Globus pallidus (tissue), 1 donor: ENCODE results near the gene GASK1A.
"Not testable (repeated sequence)": the region's sequence is repeated elsewhere in the genome, so short reads cannot be mapped to it uniquely, and the experiment has no call there.

ENCODE experiments used
- DNase-seq: peaks from one replicate; pipeline ENCODE4 v3.0.0-alpha.2; 2015; ENCODE audit warnings: low spot score

Gene GASK1A

DNA sequence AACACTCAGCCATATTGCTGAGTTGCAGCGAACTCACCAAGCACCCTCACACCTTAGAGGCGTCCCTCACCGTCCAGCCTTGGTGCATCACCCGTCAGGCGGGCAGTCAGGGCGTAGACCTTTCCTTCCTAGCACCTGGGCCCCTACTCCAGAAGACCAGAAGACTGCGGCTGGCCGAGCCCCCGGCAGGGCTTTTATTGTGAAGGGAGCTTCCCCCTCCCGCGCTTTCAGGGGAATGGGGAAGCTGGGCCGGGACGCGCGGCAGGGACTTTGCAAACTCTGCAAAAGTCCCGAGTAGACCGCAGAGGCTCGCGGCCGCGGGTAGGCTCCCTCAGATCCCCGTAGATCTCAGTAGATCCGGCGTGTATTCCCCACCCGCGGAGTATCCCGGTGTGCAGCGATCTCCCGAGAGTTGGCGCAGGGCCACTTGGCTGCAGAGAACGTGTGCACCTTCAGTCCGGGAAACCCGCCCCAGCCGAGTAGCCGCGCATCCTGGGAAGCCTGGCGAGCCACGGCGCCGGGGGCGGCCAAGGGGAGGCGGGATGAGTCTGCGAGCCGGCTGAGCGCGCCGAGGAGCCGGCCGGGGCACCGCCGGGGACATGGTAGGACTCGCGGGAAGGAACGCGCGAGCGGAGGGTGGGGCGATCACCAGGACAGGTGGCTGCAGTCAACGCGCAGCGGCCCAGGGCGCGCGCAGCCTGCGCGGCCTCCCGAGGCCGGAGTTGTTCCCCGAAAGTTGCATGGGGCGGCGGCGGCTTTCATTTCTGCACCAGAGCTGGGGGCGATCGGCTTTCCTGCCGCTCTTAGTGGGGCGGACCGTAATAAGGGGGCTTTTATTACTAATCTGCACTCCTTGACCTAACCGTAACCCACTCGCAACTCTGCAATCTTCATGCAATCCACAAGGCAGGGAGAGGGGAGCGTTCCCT lies at the start of gene GASK1A:
Gene GASK1A (plus strand): TSS at position 268 of the 929 bp plus-strand sequence. CDS start 332 bp downstream, at position 600.
- DNase-seq, result no peak

- DNase-seq, result no peak
These were observed 45.0 kb upstream of the GASK1A start for GRCh38 chr3:42934111-42934510.

- no peak for DNase-seq
These were observed 44.2 kb upstream of the GASK1A start for GRCh38 chr3:42934910-42935309.

DNA sequence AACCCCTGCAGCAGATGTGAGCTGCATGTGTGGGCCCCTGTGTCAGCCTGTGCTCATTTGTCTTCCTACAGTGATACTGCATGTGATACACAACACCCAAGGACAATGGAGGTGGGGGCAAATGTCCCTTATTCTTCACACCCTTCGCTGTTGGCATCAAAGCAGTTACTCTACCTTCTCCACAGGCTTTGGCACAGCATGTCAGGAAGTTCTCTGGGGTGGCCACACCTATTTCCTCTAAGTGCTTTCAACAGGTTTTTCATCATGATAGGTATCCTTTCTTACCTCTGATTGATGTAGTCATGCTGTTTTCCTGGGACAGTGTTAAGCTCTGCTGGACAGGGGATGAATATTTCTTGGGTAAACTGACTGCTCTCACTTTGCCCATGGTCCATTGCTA lies 43.6 kb upstream of the GASK1A start:
- DNase-seq, result no peak

- DNase-seq, result peak; percentile 26
These were observed 42.7 kb upstream of the GASK1A start for GRCh38 chr3:42936157-42936981.

GRCh38 chr3:42937334-42937733 lies 41.8 kb upstream of the GASK1A start:
- no peak for DNase-seq

DNA sequence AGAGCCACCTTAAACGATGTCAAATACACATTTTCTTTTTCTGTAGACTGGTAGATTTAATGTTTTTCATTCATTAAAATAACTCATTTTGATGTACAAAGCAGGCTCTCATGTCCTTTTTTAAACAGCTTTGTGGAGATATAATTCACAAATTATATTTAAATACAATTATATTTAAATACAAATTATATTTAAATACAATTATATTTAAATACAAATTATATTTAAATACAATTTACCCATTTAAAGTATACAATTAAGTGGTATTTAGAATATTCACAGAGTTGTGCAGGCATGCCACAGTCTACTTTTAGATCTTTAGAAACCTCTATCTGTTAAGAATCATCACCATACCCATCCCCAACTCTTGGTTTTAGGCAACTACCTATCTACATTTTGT lies 36.4 kb upstream of the GASK1A start:
- DNase-seq, result no peak

DNA sequence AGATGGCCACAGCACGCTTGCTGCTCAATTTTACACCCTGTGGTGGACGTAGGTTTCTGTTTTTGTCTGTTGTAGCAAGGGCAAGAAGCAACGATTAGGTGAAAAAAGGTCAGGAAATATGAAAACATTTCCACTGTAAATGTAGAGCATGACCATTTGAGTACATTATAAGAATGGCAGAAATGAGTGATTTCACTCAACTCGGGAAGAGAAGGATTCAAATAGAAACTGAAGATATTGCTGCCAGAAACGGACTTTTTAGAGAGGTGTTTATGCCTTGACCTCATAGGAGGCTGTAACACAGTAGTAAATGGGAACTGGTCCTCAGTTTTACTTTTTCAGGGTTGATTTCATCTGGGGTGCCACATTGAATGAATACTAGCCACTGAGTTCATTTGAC lies 33.1 kb upstream of the GASK1A start:
- DNase-seq, result no peak

GRCh38 chr3:42957573-42957972 lies 21.5 kb upstream of the GASK1A start:
- DNase-seq, result no peak

DNA sequence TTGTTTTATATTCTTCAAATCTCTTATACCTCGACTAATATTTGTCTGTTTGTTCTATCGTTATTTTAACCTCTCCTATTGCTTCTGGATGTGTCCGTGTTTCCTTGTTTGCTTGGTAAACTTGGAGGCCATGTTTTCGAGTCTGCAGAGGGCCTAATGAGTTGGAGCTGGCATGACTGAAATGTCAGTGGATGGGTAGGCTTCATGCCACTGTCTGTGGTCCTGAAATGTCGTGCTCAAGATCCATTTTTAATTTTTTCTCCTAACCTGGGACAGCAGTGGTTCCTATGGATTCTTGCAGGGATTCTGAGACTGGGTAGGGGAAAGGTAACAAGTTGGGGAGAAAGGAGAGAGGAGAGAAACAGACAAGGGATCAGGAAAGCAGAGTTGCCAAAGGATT lies 18.8 kb upstream of the GASK1A start:
- DNase-seq, result no peak

DNA sequence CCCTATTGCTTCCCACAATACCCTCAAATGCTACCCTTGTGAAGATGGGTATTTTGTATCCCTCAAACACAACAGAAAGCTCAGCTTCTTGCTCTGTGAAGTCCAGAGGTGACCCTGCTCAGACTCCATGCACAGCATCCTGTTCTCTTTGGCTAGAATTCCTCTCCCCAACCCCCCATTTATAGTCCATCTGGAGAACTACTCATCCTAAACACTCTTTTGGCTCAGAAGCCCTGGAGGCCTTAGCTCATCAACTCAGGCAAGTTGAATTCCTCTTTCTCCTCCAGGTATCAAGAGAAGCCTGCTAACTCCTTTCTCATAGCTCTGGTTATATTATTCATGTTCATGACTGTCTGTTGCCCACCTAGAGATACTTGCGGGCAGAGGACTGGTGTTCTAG lies 18.3 kb upstream of the GASK1A start:
- DNase-seq, result no peak

GRCh38 chr3:42961633-42962032 lies 17.5 kb upstream of the GASK1A start:
- peak; percentile 55 for DNase-seq

DNA sequence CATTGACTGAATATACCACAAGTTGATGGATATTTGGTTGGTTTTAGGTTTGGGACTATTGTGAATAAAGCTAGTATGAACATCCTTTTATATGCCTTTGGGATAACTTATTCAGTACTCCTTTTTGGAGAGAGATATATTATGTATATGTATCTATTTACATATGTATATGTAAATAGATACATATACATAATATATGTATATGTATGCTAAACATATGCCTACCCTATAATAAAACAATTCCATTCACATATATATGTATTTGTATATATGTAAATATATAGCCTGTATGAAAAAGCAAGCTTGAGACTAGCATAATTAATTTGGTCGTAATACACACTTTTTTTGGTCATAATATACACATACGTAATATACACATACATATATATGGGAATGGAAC lies 15.8 kb upstream of the GASK1A start:
- no peak for DNase-seq

DNA sequence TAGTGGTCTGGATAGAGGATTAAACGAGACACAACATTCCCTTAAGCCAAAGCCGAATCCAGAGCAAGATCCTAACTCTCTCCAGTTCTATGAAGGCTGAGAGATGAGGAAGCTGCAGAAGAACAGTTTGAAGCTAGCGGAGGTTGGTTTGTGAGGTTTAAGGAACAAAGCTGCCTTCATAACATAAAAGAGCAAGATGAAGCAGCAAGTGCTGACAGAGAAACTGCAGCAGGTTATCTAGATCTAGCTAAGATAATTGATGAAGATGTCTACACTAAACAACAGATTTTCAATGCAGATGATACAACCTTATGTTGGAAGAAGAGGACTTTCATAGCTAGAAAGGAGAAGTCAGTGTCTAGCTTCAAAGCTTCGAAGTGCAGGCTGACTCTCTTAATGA lies 14.8 kb upstream of the GASK1A start:
- DNase-seq, result no peak

GRCh38 chr3:42970557-42970956 lies 8.6 kb upstream of the GASK1A start:
- no peak for DNase-seq

DNA sequence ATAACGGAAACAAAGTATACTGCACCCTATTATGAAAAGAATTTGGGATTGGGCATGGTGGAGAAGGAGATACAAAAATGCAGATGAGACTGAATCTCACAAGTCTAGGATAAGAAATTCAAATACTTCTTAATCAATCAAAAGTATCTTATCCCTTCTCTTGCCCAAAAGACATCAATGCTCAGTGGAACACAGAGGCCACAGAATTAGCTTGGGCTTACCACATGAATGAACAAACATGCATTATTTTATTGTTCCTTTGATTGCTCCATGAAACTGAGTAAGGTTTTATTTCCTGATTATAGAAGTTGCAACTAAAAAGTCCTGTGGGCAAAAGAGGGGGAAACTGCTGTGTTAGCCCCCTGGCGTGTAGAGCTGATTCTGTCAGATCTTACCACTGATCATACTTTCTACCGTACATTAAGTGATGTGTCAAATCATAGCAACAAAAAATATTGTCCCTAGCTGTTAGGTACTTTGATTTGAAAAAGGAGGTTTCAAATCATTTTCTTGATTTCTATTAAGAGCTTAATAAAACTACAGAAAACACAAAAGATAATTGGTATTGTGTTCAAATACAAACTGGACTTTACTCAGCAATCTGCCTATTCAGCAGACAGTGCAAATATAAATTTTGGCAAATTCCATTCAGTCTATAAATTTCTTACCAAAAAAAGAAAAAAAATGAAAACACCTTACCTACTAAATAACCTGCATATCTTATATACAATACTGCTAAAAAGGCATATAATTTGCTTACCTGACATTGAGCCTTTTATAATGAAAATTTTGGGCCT lies 7.9 kb upstream of the GASK1A start:
- DNase-seq, result no peak

GRCh38 chr3:42974906-42975305 lies 4.2 kb upstream of the GASK1A start:
- not testable (repeated sequence) for DNase-seq

- DNase-seq, result no peak
These were observed 3.7 kb upstream of the GASK1A start for GRCh38 chr3:42975456-42975855.

DNA sequence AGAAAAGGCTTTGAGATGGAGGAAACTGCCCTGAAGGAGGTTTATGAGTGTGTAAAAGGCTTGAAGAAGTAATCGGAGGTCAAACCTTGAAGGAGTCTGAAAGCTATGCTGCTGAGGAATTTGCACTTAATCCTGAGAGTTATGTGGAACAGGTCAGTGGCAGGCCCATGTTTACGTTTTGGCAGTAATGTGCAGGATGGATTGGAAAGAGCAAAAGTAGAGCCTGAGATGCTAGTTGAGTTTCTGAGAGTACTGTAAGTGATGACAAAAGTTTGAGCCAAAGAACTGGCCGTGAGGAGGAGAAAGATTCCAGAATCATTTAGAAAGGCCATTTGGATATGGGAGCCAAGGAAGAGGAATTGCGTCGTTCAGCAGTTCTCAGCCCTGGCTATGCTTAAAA lies 3.2 kb upstream of the GASK1A start:
- no peak for DNase-seq

- no peak for DNase-seq
These were observed 1.1 kb downstream of the GASK1A start for GRCh38 chr3:42980209-42980608.

- no peak for DNase-seq
These were observed 1.8 kb downstream of the GASK1A start for GRCh38 chr3:42980909-42981308.
